ENCODE results near the gene RPIA.

GRCh38 chr2:88721268-88721667 lies 29.8 kb downstream of the RPIA start:
- no peak for TF ChIP-seq CTCF (IDR thresholded peaks at IDR 0.05; ENCODE audit: low read depth, low read length)
- TF ChIP-seq, protein P1, sequence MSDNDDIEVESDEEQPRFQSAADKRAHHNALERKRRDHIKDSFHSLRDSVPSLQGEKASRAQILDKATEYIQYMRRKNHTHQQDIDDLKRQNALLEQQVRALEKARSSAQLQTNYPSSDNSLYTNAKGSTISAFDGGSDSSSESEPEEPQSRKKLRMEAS (IDR thresholded peaks at IDR 0.05; ENCODE audit: low read depth, low read length) = no peak
- no peak for TF ChIP-seq POLR2A (IDR thresholded peaks at IDR 0.05; ENCODE audit: extremely low read depth, insufficient read length)
- no peak for TF ChIP-seq MYC (IDR thresholded peaks at IDR 0.05; ENCODE audit: low read depth, low read length)
